Tibial nerve (tissue), 4 donors: ENCODE measurements around the gene CHI3L1.

Source experiments
- CTCF ChIP-seq, 5 experiments: fragments of 200-600 bp in 3 of 5; fragments of 450-650 bp in 2 of 5; sonication (generic) in 3 of 5; IDR thresholded peaks; one replicate each; pipeline ENCODE4 v1.5.1; 2016 to 2019; ENCODE audit warnings: antibody characterized with exemption in 5 of 5, mild to moderate bottlenecking in 3 of 5, moderate library complexity in 2 of 5
- EP300 ChIP-seq, 2 donors: sonication (generic); formaldehyde crosslinking; IDR thresholded peaks; one replicate each; pipeline ENCODE4 v1.6.1; 2017; ENCODE audit warnings: antibody characterized with exemption in 2 of 2, mild to moderate bottlenecking in 1 of 2

DNA sequence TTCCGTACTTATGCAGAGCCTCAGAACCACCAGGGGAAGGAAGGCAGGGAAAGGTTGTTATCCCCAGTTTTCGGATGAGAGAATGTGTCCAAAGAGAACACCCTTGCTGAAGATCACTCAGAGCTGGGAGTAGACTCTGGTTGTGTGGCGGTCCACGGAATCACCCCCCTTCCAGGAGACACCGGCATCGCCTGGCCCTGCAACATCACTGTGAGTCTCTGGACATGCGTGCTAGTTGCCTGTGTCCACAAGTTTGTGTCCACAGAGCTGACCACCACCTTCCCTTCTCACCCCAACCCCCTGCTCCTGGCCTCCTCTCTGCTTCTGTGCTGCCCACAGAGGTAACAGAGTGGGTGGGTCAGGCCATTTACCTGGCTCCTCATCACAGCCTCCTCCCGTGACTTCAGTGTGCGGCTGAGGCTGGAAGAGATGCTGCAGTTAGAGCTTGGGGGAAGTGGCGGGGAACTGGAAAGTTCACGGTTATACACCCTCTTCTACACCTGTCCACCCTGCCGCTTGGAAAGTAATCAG, 18.2 kb downstream of the CHI3L1 start:
- no peak for TF ChIP-seq CTCF (IDR thresholded peaks at IDR 0.05)
- no peak for TF ChIP-seq EP300 (IDR thresholded peaks at IDR 0.05)
